Panc1 (cell line): ENCODE results near the gene TNPO2. TPM values are rescaled to one million over a fixed set of nuclear protein-coding genes. Genes with fewer than 3 reads are reported as not detected.
"Not testable (repeated sequence)": the region's sequence is repeated elsewhere in the genome, so short reads cannot be mapped to it uniquely, and the experiment has no call there.

Experiments used
- ATAC-seq: fragments of 200-7000 bp; cut with Tn5 transposase; 2 replicates; pipeline ENCODE4 v1.9.1; 2020; ENCODE audit warnings: mild to moderate bottlenecking, moderate library complexity
- BruUV-seq: library from RNA; stranded (reverse); fragments of 400-500 nt; replicated peaks from 2 replicates; lab custom pipeline; 2021; lab: Mats Ljungman, UMichigan
- CTCF ChIA-PET: fragments of 300-600 bp; sonication (Branson Sonifier 250); formaldehyde crosslinking; loops from one replicate; lab custom pipeline; 2022; ENCODE audit warnings: antibody characterized with exemption; lab: Charles Lee
- POLR2A ChIA-PET: fragments of 300-600 bp; sonication (Branson Sonifier 250); formaldehyde crosslinking; loops from one replicate; lab custom pipeline; 2022; ENCODE audit warnings: antibody characterized with exemption; lab: Charles Lee
- DNase-seq: peaks from one replicate; pipeline ENCODE4 v3.0.0-alpha.2; 2010; ENCODE audit warnings: low read depth, low spot score
- H3K27ac ChIP-seq: 2 replicates; pipeline ENCODE4 v1.5.1; 2011; ENCODE audit warnings: mild to moderate bottlenecking, low read length, inconsistent platforms
- H3K27me3 ChIP-seq: fragments of 200-500 bp; sonication (Bioruptor generic); 2 replicates; pipeline ENCODE4 v1.6.0; 2014; ENCODE audit warnings: low read length, inconsistent platforms; ENCODE audit not compliant: control insufficient read depth, insufficient read depth
- H3K36me3 ChIP-seq: fragments of 200-500 bp; sonication (Bioruptor generic); 2 replicates; pipeline ENCODE4 v1.5.1; 2014; ENCODE audit warnings: inconsistent platforms, mild to moderate bottlenecking, low read length, moderate library complexity; ENCODE audit not compliant: control insufficient read depth, insufficient read depth
- H3K4me1 ChIP-seq: 2 replicates; pipeline ENCODE4 v1.5.1; 2011; ENCODE audit warnings: inconsistent platforms, mild to moderate bottlenecking, low read length, moderate library complexity; ENCODE audit not compliant: control insufficient read depth, insufficient read depth
- H3K4me3 ChIP-seq, 2 experiments: 2 replicates each; pipeline ENCODE4 v1.5.1; 2011 to 2012; ENCODE audit warnings: low read depth in 2 of 2, low read length in 2 of 2, mild to moderate bottlenecking in 2 of 2, inconsistent platforms in 1 of 2, moderate library complexity in 1 of 2
- H3K9me3 ChIP-seq: fragments of 200-500 bp; sonication (Bioruptor generic); 2 replicates; pipeline ENCODE4 v1.5.1; 2014; ENCODE audit warnings: low read depth, mild to moderate bottlenecking, inconsistent platforms, low read length, moderate library complexity; ENCODE audit not compliant: control insufficient read depth, insufficient read depth
- POLR2AphosphoS5 ChIP-seq: IDR thresholded peaks from 2 replicates; pipeline ENCODE4 v1.6.1; 2012; ENCODE audit warnings: mild to moderate bottlenecking, low read depth, low read length, moderate library complexity
- SIN3A ChIP-seq: IDR thresholded peaks from 2 replicates; pipeline ENCODE4 v1.6.1; 2012; ENCODE audit warnings: low read depth, mild to moderate bottlenecking, low read length, moderate library complexity, borderline replicate concordance; ENCODE audit not compliant: insufficient read depth
- TCF7L2 ChIP-seq: IDR thresholded peaks from 2 replicates; pipeline ENCODE4 v1.6.1; 2011; ENCODE audit warnings: mild to moderate bottlenecking, low read depth, low read length, inconsistent platforms
- in situ Hi-C: cut with HindIII; loops from 2 replicates; pipeline ENCODE4 v1.10.0; 2016; ENCODE audit warnings: low sequenced_read_pairs, low pct_unique_long_range_greater_than_20kb
- intact Hi-C: fragments of 100-400 bp; cut with micrococcal nuclease; formaldehyde crosslinking; loops from one replicate; pipeline ENCODE4 v1.10.0; 2022; ENCODE audit not compliant: unreplicated experiment
- total RNA-seq: library from RNA; stranded (reverse); gene quantifications from one replicate; pipeline ENCODE4 v1.2.1, GENCODE V29; 2021; ENCODE audit not compliant: unreplicated experiment
- TF ChIP-seq, protein P1 (sequence below), 2 experiments: IDR thresholded peaks; 2 replicates each; pipeline ENCODE4 v1.6.1; 2011 to 2012; ENCODE audit warnings: low read depth in 2 of 2, control low read depth in 1 of 2, low read length in 1 of 2, mild to moderate bottlenecking in 1 of 2, moderate library complexity in 1 of 2; ENCODE audit not compliant: insufficient read depth in 1 of 2
- TF ChIP-seq, protein P2 (sequence below): fragments of 450-650 bp; IDR thresholded peaks from 2 replicates; pipeline ENCODE4 v1.5.1; 2017; ENCODE audit warnings: mild to moderate bottlenecking

Gene TNPO2
- total RNA-seq, 1 experiment from 2014 or later: 83.3 TPM

GRCh38 chr19:12701596-12702282, 22.0 kb downstream of the TNPO2 start:
- ChIA-PET POLR2A (no interaction called here), CTCF (no interaction called here)
- no peaks in the 10 kb centered on the region for H3K27me3 ChIP-seq
- ATAC-seq: no peak
- no TSS peak for BruUV-seq
- in situ Hi-C loops: no loop called here
- no peak overlapping the region for H3K4me3 ChIP-seq
- TF ChIP-seq, protein P1, sequence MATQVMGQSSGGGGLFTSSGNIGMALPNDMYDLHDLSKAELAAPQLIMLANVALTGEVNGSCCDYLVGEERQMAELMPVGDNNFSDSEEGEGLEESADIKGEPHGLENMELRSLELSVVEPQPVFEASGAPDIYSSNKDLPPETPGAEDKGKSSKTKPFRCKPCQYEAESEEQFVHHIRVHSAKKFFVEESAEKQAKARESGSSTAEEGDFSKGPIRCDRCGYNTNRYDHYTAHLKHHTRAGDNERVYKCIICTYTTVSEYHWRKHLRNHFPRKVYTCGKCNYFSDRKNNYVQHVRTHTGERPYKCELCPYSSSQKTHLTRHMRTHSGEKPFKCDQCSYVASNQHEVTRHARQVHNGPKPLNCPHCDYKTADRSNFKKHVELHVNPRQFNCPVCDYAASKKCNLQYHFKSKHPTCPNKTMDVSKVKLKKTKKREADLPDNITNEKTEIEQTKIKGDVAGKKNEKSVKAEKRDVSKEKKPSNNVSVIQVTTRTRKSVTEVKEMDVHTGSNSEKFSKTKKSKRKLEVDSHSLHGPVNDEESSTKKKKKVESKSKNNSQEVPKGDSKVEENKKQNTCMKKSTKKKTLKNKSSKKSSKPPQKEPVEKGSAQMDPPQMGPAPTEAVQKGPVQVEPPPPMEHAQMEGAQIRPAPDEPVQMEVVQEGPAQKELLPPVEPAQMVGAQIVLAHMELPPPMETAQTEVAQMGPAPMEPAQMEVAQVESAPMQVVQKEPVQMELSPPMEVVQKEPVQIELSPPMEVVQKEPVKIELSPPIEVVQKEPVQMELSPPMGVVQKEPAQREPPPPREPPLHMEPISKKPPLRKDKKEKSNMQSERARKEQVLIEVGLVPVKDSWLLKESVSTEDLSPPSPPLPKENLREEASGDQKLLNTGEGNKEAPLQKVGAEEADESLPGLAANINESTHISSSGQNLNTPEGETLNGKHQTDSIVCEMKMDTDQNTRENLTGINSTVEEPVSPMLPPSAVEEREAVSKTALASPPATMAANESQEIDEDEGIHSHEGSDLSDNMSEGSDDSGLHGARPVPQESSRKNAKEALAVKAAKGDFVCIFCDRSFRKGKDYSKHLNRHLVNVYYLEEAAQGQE (IDR thresholded peaks at IDR 0.05; ENCODE audit: insufficient read depth in 1 of 2, low read depth in 2 of 2, low read length in 1 of 2): no peak
- TF ChIP-seq SIN3A: no peak
- TF ChIP-seq POLR2AphosphoS5: no peak
- no peak for TF ChIP-seq TCF7L2
- TF ChIP-seq, protein P2, sequence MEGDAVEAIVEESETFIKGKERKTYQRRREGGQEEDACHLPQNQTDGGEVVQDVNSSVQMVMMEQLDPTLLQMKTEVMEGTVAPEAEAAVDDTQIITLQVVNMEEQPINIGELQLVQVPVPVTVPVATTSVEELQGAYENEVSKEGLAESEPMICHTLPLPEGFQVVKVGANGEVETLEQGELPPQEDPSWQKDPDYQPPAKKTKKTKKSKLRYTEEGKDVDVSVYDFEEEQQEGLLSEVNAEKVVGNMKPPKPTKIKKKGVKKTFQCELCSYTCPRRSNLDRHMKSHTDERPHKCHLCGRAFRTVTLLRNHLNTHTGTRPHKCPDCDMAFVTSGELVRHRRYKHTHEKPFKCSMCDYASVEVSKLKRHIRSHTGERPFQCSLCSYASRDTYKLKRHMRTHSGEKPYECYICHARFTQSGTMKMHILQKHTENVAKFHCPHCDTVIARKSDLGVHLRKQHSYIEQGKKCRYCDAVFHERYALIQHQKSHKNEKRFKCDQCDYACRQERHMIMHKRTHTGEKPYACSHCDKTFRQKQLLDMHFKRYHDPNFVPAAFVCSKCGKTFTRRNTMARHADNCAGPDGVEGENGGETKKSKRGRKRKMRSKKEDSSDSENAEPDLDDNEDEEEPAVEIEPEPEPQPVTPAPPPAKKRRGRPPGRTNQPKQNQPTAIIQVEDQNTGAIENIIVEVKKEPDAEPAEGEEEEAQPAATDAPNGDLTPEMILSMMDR: no peak
- intact Hi-C loops: no loop called here
- no peak for DNase-seq
- H3K27ac ChIP-seq: no peak overlapping the region
- H3K9me3 ChIP-seq: no peaks in the 10 kb centered on the region
- peaks cover 5% of the 10 kb centered on the region; the same call in 1 of the 2 replicates for H3K4me1 ChIP-seq
- peaks cover 5% of the 10 kb centered on the region; the same call in 1 of the 2 replicates for H3K36me3 ChIP-seq

GRCh38 chr19:12698138-12698537, 25.6 kb downstream of the TNPO2 start:
- Histone ChIP-seq H3K4me3 (no peak overlapping the region), H3K27ac (no peak overlapping the region), H3K36me3 (peaks cover 5% of the 10 kb centered on the region; the same call in 1 of the 2 replicates), H3K4me1 (peaks cover 5% of the 10 kb centered on the region; the same call in 1 of the 2 replicates), H3K27me3 (no peaks in the 10 kb centered on the region), H3K9me3 (no peaks in the 10 kb centered on the region)
- DNase-seq (no peak), ATAC-seq (no peak)
- in situ Hi-C loops: no loop called here
- TF ChIP-seq SIN3A (no peak), TCF7L2 (no peak), POLR2AphosphoS5 (no peak)
- TF ChIP-seq, protein P2: no peak
- TF ChIP-seq, protein P1 (IDR thresholded peaks at IDR 0.05; ENCODE audit: insufficient read depth in 1 of 2, low read depth in 2 of 2, low read length in 1 of 2): no peak
- ChIA-PET CTCF (no interaction called here), POLR2A (no interaction called here)
- intact Hi-C loops: no loop called here
- BruUV-seq: no TSS peak

DNA sequence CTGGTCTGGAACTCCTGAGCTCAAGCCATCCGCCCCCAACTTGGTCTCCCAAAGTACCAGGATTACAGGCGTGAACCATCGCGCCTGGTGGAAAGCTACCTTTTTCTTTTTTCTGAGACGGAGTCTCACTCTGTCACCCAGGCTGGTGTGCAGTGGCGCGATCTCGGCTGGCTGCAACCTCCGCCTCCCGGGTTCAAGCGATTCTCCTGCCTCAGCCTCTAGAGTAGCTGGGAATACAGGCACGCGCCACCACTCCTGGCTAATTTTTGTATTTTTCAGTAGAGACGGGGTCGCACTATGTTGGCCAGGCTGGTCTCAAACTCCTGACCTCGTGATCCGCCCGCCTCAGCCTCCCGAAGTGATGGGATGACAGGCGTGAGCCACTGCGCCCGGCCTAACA, 26.3 kb downstream of the TNPO2 start:
- H3K4me1 ChIP-seq, H3K36me3 ChIP-seq, POLR2A ChIA-PET, DNase-seq, H3K9me3 ChIP-seq, intact Hi-C loops, ATAC-seq, CTCF ChIA-PET, H3K27me3 ChIP-seq, H3K4me3 ChIP-seq, BruUV-seq, in situ Hi-C loops, H3K27ac ChIP-seq: not testable (repeated sequence)
